ENCODE data around the gene VPS13C.

The VPS13C gene

DNA sequence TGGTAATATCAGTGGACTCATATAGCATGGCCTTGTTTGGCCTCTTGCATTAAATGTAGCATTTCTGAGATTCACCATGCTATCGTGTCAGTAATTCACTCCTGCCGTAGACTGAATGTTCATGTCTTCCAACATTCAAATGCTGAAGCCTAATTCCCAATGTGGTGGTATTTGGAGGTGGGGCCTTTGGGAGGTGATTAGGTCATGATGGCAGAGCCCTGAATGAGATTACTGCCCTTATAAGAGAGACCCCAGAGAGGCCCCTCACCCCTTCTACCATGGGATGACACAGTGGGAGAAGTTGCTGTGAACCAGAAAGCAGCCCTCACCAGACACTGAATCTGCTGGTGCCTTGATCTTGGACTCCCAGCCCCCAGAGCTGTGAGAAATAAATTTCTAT, 241.4 kb downstream of the VPS13C start:
- Histone ChIP-seq H3K27me3 (ENCODE audit: insufficient read depth, low read depth) (no peaks in the 10 kb centered on the region), H3K4me1 (ENCODE audit: low read depth, poor library complexity, severe bottlenecking) (no peaks in the 10 kb centered on the region), H3K4me3 (IDR thresholded peaks at IDR 0.05; ENCODE audit: insufficient read depth, low read depth, low read length) (no peak overlapping the region), H3K79me2 (ENCODE audit: insufficient read depth, low read depth) (no peaks in the 10 kb centered on the region), H3K4me2 (no peak overlapping the region), H4K20me1 (ENCODE audit: insufficient read depth) (no peaks in the 10 kb centered on the region), H3K27ac (no peak overlapping the region), H2AFZ (ENCODE audit: low read depth) (no peak overlapping the region), H3K36me3 (ENCODE audit: insufficient read depth) (no peaks in the 10 kb centered on the region), H3K9ac (no peak overlapping the region)
- TF ChIP-seq CTCF (conservative IDR thresholded peaks at IDR 0.05; ENCODE audit: low read depth, low read length): no peak

- Histone ChIP-seq H3K27ac (no peak overlapping the region), H3K27me3 (ENCODE audit: insufficient read depth, low read depth) (no peaks in the 10 kb centered on the region), H4K20me1 (ENCODE audit: insufficient read depth) (no peaks in the 10 kb centered on the region), H3K36me3 (ENCODE audit: insufficient read depth) (no peaks in the 10 kb centered on the region), H3K4me3 (IDR thresholded peaks at IDR 0.05; ENCODE audit: insufficient read depth, low read depth, low read length) (no peak overlapping the region), H3K4me2 (no peak overlapping the region), H3K79me2 (ENCODE audit: insufficient read depth, low read depth) (no peaks in the 10 kb centered on the region), H3K9ac (no peak overlapping the region), H2AFZ (ENCODE audit: low read depth) (no peak overlapping the region), H3K4me1 (ENCODE audit: low read depth, poor library complexity, severe bottlenecking) (no peaks in the 10 kb centered on the region)
- no peak for TF ChIP-seq CTCF (conservative IDR thresholded peaks at IDR 0.05; ENCODE audit: low read depth, low read length)
These were observed 243.4 kb downstream of the VPS13C start for GRCh38 chr15:61816856-61817255.

DNA sequence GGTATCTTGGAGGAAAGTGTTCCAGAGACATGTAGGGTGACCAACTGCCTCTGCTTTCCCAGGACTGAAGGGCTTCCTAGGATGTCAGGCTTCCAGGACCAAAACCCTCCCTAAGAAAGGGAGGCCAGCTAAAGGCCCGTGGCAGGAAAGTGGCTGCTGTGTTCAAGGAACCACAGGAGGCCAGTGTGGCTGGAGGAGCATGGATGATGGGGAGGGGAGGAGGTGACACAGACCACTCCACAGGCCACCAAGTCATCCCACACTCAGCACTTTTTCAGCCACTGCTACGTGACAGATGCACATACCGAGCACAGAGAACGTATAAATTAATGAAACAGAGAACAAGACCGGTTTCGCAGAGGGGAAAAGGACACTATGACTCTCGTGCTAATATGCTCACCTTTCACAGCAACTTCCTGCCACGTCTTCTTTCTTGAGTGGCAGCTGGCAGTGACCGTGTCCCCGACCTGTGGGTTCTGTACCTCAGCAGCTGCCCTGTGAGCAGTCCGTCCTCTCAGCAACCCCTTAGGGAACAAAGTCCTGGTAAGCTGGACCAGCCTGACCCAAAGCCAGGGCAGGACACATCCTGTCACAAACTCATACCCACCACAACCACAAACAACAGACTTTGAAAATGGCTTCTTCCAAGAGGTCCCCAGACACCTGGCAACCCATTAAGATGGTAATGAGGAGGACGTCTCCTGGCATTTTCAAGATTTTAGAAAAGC, 244.7 kb downstream of the VPS13C start:
- Histone ChIP-seq H3K27me3 (ENCODE audit: insufficient read depth, low read depth) (no peaks in the 10 kb centered on the region), H3K4me2 (no peak overlapping the region), H4K20me1 (ENCODE audit: insufficient read depth) (no peaks in the 10 kb centered on the region), H3K9ac (no peak overlapping the region), H2AFZ (ENCODE audit: low read depth) (no peak overlapping the region), H3K4me1 (ENCODE audit: low read depth, poor library complexity, severe bottlenecking) (no peaks in the 10 kb centered on the region), H3K79me2 (ENCODE audit: insufficient read depth, low read depth) (no peaks in the 10 kb centered on the region), H3K4me3 (IDR thresholded peaks at IDR 0.05; ENCODE audit: insufficient read depth, low read depth, low read length) (no peak overlapping the region), H3K36me3 (ENCODE audit: insufficient read depth) (no peaks in the 10 kb centered on the region), H3K27ac (no peak overlapping the region)
- no peak for TF ChIP-seq CTCF (conservative IDR thresholded peaks at IDR 0.05; ENCODE audit: low read depth, low read length)

GRCh38 chr15:61812476-61812875, 247.8 kb downstream of the VPS13C start:
- H3K36me3 ChIP-seq (ENCODE audit: insufficient read depth): no peaks in the 10 kb centered on the region
- H2AFZ ChIP-seq (ENCODE audit: low read depth): no peak overlapping the region
- H4K20me1 ChIP-seq (ENCODE audit: insufficient read depth): no peaks in the 10 kb centered on the region
- H3K27ac ChIP-seq: no peak overlapping the region
- TF ChIP-seq CTCF (conservative IDR thresholded peaks at IDR 0.05; ENCODE audit: low read depth, low read length): no peak
- no peaks in the 10 kb centered on the region for H3K27me3 ChIP-seq (ENCODE audit: insufficient read depth, low read depth)
- no peak overlapping the region for H3K4me3 ChIP-seq (IDR thresholded peaks at IDR 0.05; ENCODE audit: insufficient read depth, low read depth, low read length)
- H3K79me2 ChIP-seq (ENCODE audit: insufficient read depth, low read depth): no peaks in the 10 kb centered on the region
- no peaks in the 10 kb centered on the region for H3K4me1 ChIP-seq (ENCODE audit: low read depth, poor library complexity, severe bottlenecking)
- H3K4me2 ChIP-seq: no peak overlapping the region
- no peak overlapping the region for H3K9ac ChIP-seq

Measured in KMS-11 (cell line).